ENCODE results near the gene PCDHA1.
"Not testable (repeated sequence)": the region's sequence is repeated elsewhere in the genome, so short reads cannot be mapped to it uniquely, and the experiment has no call there.

Gene PCDHA1

DNA sequence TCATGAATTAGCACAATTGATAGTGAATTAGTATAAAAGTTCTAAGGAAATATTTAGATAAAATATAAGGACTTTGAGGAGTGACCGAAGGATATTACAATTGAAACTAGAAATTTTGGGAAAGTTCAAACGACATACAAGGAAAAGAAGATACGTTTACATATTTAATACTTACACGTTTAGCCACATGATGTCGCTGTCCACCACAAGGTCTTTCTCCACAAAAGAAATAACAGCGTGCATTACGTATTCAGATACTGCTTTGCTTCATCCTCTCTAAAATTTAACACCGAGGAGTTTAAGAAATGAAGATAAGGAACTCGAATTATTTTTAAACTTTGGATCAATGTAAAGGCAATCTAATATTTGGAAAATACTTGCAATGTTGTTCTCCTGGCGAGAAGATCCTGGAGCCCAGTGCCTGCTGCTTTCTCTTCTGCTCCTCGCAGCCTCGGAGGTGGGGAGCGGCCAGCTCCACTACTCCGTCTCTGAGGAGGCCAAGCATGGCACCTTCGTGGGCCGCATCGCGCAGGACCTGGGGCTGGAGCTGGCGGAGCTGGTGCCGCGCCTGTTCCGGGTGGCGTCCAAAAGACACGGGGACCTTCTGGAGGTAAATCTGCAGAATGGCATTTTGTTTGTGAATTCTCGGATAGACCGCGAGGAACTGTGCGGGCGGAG is 15.0 kb downstream of the PCDHA1 start, which contains the start of gene PCDHA3:
PCDHA3 (plus strand) TSS at position 242 of the 678 bp plus-strand sequence.
- DNase-seq (ENCODE audit: insufficient read length, low spot score) (no peak), FAIRE-seq (no peak)
- TF ChIP-seq, protein P1, sequence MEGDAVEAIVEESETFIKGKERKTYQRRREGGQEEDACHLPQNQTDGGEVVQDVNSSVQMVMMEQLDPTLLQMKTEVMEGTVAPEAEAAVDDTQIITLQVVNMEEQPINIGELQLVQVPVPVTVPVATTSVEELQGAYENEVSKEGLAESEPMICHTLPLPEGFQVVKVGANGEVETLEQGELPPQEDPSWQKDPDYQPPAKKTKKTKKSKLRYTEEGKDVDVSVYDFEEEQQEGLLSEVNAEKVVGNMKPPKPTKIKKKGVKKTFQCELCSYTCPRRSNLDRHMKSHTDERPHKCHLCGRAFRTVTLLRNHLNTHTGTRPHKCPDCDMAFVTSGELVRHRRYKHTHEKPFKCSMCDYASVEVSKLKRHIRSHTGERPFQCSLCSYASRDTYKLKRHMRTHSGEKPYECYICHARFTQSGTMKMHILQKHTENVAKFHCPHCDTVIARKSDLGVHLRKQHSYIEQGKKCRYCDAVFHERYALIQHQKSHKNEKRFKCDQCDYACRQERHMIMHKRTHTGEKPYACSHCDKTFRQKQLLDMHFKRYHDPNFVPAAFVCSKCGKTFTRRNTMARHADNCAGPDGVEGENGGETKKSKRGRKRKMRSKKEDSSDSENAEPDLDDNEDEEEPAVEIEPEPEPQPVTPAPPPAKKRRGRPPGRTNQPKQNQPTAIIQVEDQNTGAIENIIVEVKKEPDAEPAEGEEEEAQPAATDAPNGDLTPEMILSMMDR (IDR thresholded peaks at IDR 0.05; ENCODE audit: insufficient read depth, missing control alignments) = no peak

DNA sequence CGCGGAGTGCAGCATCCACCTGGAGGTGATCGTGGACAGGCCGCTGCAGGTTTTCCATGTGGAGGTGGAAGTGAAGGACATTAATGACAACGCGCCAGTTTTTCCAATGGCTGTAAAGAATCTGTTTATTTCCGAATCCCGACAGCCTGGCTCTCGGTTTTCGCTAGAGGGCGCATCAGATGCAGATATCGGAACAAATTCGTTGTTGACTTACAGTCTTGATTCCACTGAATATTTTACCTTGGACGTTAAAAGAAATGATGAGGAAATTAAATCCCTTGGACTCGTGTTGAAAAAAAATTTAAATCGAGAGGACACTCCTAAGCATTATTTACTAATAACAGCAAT is 15.5 kb downstream of the PCDHA1 start:
- DNase-seq (ENCODE audit: insufficient read length, low spot score) = no peak
- FAIRE-seq = no peak
- TF ChIP-seq, protein P1 (IDR thresholded peaks at IDR 0.05; ENCODE audit: insufficient read depth, missing control alignments) = no peak

DNA sequence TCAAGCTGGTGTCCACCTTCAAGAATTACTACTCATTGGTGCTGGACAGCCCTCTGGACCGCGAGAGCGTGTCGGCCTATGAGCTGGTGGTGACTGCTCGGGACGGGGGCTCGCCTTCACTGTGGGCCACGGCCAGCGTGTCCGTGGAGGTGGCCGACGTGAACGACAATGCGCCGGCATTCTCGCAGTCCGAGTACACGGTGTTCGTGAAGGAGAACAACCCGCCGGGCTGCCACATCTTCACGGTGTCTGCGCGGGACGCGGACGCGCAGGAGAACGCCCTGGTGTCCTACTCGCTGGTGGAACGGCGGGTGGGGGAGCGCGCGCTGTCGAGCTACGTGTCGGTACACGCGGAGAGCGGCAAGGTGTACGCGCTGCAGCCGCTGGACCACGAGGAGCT is 16.4 kb downstream of the PCDHA1 start:
- not testable (repeated sequence) for DNase-seq (ENCODE audit: insufficient read length, low spot score); FAIRE-seq

DNA sequence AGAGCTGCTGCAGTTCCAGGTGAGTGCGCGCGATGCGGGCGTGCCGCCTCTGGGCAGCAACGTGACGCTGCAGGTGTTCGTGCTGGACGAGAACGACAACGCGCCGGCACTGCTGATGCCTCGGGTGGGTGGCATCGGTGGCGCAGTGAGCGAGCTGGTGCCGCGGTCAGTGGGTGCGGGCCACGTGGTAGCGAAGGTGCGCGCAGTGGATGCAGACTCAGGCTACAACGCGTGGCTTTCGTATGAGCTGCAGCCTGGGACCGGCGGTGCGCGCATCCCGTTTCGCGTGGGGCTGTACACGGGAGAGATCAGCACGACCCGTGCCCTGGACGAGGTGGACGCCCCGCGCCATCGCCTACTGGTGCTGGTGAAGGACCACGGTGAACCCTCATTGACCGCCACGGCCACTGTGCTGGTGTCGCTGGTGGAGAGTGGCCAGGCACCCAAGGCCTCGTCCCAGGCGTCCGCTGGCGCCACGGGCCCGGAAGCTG is 16.9 kb downstream of the PCDHA1 start:
- FAIRE-seq (no peak), DNase-seq (ENCODE audit: insufficient read length, low spot score) (no peak)
- TF ChIP-seq, protein P1 (IDR thresholded peaks at IDR 0.05; ENCODE audit: insufficient read depth, missing control alignments) = no peak

DNA sequence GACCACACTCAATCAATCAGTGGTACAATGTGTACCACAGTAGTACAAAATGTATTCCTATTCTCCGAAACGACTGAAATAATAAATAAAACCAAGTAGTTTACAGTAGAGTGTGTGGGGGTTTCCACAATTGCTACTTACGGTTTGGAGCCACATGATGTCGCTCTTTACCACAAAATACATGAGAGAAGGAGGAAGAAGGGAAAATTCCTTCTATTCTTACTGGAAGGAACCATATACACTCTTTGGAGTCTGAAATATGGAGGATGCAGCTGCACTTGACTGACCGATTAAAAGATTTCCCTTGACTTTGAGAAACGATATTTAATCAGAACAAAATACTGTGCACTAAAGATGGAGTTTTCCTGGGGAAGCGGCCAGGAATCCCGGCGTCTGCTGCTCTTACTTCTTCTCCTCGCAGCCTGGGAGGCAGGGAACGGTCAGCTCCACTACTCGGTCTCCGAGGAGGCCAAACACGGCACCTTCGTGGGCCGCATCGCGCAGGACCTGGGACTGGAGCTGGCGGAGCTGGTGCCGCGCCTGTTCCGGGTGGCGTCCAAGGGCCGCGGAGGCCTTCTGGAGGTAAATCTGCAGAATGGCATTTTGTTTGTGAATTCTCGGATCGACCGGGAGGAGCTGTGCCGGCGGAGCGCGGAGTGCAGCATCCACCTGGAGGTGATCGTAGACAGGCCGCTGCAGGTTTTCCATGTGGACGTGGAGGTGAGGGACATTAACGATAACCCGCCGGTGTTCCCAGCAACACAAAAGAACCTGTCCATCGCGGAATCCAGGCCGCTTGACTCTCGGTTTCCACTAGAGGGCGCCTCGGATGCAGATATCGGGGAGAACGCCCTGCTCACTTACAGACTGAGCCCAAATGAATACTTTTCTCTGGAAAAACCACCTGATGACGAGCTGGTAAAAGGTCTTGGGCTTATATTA is 21.2 kb downstream of the PCDHA1 start, which contains the start of gene PCDHA4:
PCDHA4 (plus strand) TSS at position 235 of the 942 bp plus-strand sequence.
- FAIRE-seq (peak; percentile 94), DNase-seq (ENCODE audit: insufficient read length, low spot score) (no peak)
- TF ChIP-seq, protein P1 (IDR thresholded peaks at IDR 0.05; ENCODE audit: insufficient read depth, missing control alignments) = peak; percentile 64

DNA sequence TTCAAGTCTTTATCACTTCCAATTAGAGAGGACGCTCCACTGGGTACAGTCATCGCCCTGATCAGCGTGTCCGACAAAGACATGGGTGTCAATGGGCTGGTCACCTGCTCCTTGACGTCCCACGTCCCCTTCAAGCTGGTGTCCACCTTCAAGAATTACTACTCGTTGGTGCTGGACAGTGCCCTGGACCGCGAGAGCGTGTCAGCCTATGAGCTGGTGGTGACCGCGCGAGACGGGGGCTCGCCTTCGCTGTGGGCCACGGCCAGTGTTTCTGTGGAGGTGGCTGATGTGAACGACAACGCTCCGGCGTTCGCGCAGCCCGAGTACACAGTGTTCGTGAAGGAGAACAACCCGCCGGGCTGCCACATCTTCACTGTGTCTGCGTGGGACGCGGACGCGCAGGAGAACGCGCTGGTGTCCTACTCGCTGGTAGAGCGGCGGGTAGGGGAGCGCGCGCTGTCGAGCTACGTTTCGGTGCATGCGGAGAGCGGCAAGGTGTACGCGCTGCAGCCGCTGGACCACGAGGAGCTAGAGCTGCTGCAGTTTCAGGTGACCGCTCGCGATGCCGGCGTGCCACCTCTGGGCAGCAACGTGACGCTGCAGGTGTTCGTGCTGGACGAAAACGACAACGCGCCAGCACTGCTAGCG is 22.4 kb downstream of the PCDHA1 start:
- not testable (repeated sequence) for DNase-seq (ENCODE audit: insufficient read length, low spot score); FAIRE-seq

DNA sequence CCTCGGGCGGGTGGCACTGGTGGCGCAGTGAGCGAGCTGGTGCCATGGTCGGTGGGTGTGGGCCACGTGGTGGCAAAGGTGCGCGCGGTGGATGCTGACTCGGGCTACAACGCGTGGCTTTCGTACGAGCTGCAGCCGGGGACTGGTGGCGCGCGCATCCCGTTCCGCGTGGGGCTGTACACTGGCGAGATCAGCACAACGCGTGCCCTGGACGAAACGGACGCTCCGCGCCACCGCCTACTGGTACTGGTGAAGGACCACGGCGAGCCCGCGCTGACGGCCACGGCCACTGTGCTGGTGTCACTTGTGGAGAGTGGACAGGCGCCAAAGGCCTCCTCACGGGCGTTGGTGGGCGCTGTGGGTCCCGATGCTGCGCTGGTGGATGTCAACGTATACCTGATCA is 22.9 kb downstream of the PCDHA1 start:
- FAIRE-seq (no peak), DNase-seq (ENCODE audit: insufficient read length, low spot score) (no peak)
- TF ChIP-seq, protein P1 (IDR thresholded peaks at IDR 0.05; ENCODE audit: insufficient read depth, missing control alignments) = no peak

All from D721Med (cell line).